ENCODE measurements around the gene NCKAP5. TPM values are rescaled to one million over a fixed set of nuclear protein-coding genes. Genes with fewer than 3 reads are reported as not detected.

NCKAP5 gene
- total RNA-seq, 1 donor from 2014 or later, result 0.87 TPM

DNA sequence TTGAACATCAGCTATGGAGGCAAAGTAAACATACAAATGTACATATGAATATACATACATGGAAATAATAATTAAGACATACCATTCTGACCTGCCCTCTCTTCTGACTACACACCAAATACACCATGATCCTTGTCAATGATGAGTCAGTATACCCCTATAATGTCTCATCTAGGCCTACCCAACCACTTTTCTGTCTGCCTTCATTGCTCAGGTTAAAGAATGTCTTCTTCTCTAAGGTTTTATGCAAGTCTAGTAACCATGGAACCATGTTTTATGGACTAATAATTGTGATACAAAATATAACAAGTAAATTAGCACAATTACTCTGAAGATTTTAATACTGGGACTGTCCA, 128.7 kb downstream of the NCKAP5 start:
- no peak for DNase-seq (ENCODE audit: low spot score)
- H3K4me1 Mint-ChIP-seq (ENCODE audit: low read depth), result peaks cover 25% of the 10 kb centered on the region
- TF ChIP-seq CTCF (IDR thresholded peaks at IDR 0.05), result no peak
- no peak overlapping the region for H3K27ac Mint-ChIP-seq (ENCODE audit: unreplicated experiment)
- H3K27me3 Mint-ChIP-seq (ENCODE audit: low read depth), result peaks cover 2% of the 10 kb centered on the region
- no peaks in the 10 kb centered on the region for H3K9me3 Mint-ChIP-seq (ENCODE audit: low read depth)
- H3K4me3 Mint-ChIP-seq (ENCODE audit: unreplicated experiment), result no peak overlapping the region
- no peaks in the 10 kb centered on the region for H3K36me3 Mint-ChIP-seq (ENCODE audit: low read depth)

GRCh38 chr2:133438848-133439564, 129.3 kb downstream of the NCKAP5 start:
- H3K27me3 Mint-ChIP-seq (ENCODE audit: low read depth), result peaks cover 2% of the 10 kb centered on the region
- no peak overlapping the region for H3K4me3 Mint-ChIP-seq (ENCODE audit: unreplicated experiment)

GRCh38 chr2:133438026-133438425, 130.2 kb downstream of the NCKAP5 start:
- Mint-ChIP-seq H3K27me3 (ENCODE audit: low read depth) (no peaks in the 10 kb centered on the region), H3K27ac (ENCODE audit: unreplicated experiment) (no peak overlapping the region), H3K4me1 (ENCODE audit: low read depth) (peaks cover 38% of the 10 kb centered on the region), H3K36me3 (ENCODE audit: low read depth) (no peaks in the 10 kb centered on the region), H3K9me3 (ENCODE audit: low read depth) (no peaks in the 10 kb centered on the region), H3K4me3 (ENCODE audit: unreplicated experiment) (no peak overlapping the region)
- no peak for DNase-seq (ENCODE audit: low spot score)
- TF ChIP-seq CTCF (IDR thresholded peaks at IDR 0.05), result no peak

More at GRCh38 chr2:133438848-133439564, 129.3 kb downstream of the NCKAP5 start:
- DNase-seq (ENCODE audit: low spot score), result no peak
- Mint-ChIP-seq H3K27ac (ENCODE audit: unreplicated experiment) (no peak overlapping the region), H3K9me3 (ENCODE audit: low read depth) (no peaks in the 10 kb centered on the region), H3K4me1 (ENCODE audit: low read depth) (peaks cover 30% of the 10 kb centered on the region), H3K36me3 (ENCODE audit: low read depth) (no peaks in the 10 kb centered on the region)
- no peak for TF ChIP-seq CTCF (IDR thresholded peaks at IDR 0.05)

DNA sequence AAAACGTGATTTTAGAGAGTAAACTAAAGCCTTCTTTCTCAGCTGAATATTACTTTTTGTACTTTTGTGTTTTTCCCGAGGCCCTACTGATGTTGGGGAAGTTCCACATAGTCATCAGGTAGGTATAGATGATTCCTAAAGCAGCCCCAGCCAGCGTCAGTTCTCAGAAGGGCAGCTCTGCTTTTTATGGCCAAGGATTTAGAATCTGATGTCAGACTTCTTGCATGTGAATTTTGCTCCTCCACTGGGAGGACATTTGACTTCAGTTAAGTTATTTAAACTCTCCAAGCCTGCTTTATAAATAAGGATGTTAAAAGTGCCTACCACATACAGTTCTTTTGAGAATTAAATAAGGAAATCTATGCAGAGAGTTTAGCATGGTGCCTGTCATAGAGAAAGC, 130.8 kb downstream of the NCKAP5 start:
- no peak overlapping the region for H3K4me3 Mint-ChIP-seq (ENCODE audit: unreplicated experiment)
- no peaks in the 10 kb centered on the region for H3K36me3 Mint-ChIP-seq (ENCODE audit: low read depth)
- no peak for TF ChIP-seq CTCF (IDR thresholded peaks at IDR 0.05)
- peak overlapping the region; percentile 62 for H3K27ac Mint-ChIP-seq (ENCODE audit: unreplicated experiment)
- DNase-seq (ENCODE audit: low spot score), result no peak
- H3K9me3 Mint-ChIP-seq (ENCODE audit: low read depth), result no peaks in the 10 kb centered on the region
- H3K4me1 Mint-ChIP-seq (ENCODE audit: low read depth), result peaks cover 38% of the 10 kb centered on the region
- no peaks in the 10 kb centered on the region for H3K27me3 Mint-ChIP-seq (ENCODE audit: low read depth)

- Mint-ChIP-seq H3K27me3 (ENCODE audit: low read depth) (no peaks in the 10 kb centered on the region), H3K27ac (ENCODE audit: unreplicated experiment) (peak overlapping the region; percentile 43), H3K4me3 (ENCODE audit: unreplicated experiment) (no peak overlapping the region), H3K36me3 (ENCODE audit: low read depth) (no peaks in the 10 kb centered on the region), H3K4me1 (ENCODE audit: low read depth) (peaks cover 56% of the 10 kb centered on the region), H3K9me3 (ENCODE audit: low read depth) (no peaks in the 10 kb centered on the region)
- DNase-seq (ENCODE audit: low spot score), result no peak
- TF ChIP-seq CTCF (IDR thresholded peaks at IDR 0.05), result no peak
These were observed 133.1 kb downstream of the NCKAP5 start for GRCh38 chr2:133434959-133435668.

Data from chondrocyte (in vitro differentiated cells).